ENCODE measurements around the gene BBS9.
"Not testable (repeated sequence)": the region's sequence is repeated elsewhere in the genome, so short reads cannot be mapped to it uniquely, and the experiment has no call there.

BBS9 gene

DNA sequence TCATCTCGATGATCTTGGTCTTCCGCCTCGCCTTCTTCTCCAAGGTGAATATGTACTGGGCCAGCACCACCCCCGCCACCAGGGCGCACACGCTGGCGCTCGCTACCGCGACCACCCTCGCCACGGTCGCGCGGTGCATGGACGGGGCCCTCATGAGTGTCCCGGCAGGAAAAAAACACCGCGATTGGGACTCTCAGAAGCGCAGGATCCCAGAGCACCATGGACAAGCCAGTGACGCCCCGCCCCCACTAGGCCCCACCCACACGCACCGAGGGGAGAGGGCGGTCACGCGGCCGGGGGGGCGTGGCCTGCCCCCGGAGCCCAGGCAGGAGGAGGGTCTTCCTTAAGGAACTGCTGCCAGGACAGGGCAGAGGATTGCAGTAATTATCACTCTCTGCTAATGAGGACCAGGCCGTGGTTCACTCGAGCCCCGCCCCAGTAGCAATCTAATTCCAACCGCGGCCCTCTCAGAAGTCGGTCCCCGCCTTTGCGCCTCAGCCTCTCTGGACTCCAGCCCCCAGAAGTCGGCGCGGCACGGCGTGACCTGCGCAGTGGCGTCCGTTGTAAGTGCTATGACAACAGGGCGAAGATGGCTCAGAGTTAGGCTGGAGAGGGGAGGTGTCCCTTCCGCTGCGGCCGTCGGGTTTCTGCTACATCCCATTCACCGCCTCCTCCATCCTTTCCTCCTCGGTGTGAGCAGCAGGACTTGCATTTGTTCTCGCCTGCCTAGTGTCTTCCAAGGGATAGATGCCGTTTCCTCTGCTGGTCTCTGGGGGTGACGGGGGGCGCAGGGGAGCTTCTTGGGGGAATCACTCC is at the start of gene BBS9:
Gene BBS9 (plus strand): TSS at position 575 of the 816 bp plus-strand sequence. CDS start 16,689 bp downstream, outside the sequence.
- peak; percentile 97 to 99 for DNase-seq

DNA sequence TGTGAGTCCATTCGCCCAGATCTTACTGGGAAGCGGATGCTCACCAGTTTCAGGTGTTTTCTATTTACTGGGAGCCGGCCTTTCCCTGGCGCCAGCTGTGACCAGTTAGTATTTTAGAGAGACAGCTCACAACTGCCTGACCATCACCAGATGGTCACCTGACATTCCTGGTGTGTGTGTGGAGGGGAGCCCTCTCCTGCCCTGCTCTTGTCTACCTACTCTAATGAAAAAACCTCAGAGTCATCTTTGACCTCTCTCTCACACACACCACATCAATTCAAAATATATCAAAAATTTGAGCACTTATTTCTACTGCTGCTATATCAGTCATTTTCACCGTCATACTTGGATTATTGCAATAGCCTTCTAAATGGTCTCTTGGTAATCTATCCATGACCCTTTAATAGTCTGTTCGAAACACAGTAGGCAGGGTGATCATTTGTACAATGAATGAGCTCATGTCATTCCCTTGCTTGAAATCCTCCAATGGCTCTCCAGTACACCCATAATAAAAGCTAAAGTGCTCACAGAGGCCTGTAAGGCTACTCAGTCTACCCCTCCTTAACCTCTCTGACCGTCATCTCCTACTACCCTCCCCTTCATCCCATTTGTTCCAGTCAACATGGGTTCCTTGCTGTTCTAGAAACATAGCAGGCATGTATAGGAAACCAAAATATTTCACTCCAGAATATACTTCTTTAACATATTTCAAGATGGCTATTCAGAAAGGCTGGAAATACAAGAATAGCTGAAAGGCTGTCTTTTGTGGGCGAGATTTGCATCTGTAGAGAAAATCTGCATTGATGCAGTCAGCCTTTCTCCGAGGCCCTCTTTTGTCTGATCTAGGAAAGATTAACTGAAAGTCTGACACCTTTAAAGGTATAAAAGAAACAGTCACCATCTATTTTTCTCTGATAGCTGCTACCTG is 49.3 kb upstream of the BBS9 start:
- DNase-seq: no peak

DNA sequence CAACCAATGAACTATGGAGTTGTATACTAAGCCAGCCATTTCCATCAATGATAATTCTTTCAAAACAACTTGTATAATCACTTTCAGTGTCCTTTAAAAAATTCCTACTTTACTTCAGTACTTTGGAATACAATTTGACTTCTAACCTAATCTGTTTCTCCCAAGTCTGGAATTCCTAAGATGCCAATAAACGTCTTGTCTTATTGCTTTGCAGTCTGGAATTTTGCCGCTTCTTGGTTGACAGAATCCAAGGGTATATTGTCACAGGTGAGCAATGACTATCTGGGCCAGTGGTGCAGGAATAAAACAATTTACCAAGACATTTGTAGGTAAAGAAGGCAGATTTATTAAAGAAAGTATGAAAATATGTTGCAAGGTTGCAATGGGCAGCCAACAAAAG is 42.0 kb upstream of the BBS9 start:
- no peak for DNase-seq

DNA sequence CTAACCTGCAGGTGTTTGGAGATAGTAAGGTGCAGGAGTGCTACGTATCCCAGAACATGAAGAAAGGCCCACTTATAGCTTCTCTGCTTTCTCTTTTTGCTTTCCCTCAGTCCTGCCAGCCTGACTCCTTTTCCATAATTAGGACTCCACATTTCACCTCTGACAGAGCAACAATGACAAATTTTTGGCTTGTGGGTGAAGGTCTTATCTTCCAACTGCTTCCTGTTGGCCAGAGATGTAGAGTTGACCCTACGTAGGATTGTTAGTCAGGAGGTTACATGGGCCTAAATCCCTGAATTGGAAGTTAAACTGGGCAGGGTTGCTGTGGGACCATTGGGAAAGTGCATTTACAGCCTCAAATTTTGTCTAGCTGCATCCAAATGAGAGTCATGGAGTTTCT is 41.5 kb upstream of the BBS9 start:
- DNase-seq: no peak

DNA sequence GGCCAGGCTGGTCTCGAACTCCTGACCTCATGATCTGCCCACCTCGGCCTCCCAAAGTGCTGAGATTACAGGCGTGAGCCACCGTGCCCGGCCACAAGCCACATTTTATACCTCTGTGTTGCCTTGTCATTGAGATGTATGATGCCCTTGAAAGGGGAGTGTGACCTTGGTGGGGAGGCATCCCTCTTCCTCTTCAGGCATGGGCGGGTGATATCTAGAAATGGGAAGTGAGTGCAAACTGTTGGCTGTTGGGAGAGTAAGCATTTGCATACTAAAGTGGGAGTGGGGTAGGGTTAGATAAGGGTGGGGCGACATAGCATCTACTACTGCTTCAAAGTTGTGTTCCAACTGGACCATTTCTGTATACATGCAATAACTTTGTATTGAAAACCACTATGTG is 40.2 kb upstream of the BBS9 start:
- DNase-seq: no peak

DNA sequence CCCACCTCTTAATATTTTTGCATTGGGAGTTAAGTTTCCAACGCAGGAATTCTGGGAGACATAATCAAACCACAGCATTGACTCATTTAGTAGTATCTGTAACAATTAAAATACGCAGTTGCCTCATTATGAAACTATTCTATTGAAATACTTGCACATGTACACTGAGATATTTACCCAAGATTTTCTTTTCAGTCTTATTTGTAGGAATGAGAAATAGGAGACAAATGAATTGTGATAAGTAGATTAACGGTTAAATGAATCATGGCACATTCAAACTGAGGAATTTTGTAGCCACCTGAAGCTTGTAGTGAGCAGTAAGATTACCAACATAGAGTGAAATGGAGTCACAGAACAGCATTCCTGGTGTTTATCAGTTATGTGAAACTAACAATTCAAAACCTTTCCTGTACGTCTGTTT is 38.2 kb upstream of the BBS9 start:
- DNase-seq: no peak

DNA sequence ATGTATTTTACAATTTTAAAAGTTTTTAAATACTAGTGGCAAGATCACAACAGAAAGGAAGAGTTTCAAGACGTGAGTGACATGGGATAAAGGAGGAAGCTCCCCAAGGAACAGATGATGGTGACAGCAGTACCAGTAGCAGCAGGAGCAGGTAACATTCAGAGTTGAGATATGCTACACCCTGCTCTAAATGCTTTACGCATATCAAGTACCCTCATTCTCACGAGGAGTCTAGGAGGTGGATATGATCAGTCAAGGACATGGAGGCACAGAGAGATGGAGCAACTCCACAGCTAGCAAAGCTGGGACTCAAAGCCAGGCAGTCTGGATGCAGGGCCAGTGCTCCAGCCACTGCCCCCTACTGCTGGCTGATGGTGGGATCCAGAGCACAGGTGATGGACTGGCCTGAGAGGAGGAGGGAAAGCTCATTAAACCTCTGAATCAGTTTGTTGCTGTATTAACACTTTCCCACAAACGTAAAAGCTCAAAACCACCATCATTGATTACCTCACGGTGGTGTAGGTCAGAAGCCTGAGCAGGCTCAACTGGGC is 37.6 kb upstream of the BBS9 start:
- no peak for DNase-seq

DNA sequence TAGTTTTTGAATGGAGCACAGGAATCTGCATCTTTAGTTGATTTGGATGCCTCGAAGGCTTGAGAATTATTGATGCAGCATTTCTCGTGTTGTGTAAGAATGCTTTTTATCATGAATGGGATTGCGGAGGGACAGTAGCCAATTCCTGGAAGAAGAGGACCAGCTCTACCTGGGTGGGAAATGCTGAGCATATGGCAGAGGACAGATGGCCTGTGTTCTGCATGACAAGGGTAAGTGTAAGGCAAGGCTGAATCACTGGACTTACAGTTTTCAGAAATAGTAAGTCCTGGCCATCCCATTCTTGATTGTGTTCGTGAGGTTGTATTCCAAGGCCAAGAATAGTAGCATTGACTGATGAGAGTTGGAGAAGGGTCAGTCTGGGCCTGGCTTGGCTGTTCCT is 36.1 kb upstream of the BBS9 start:
- no peak for DNase-seq

DNA sequence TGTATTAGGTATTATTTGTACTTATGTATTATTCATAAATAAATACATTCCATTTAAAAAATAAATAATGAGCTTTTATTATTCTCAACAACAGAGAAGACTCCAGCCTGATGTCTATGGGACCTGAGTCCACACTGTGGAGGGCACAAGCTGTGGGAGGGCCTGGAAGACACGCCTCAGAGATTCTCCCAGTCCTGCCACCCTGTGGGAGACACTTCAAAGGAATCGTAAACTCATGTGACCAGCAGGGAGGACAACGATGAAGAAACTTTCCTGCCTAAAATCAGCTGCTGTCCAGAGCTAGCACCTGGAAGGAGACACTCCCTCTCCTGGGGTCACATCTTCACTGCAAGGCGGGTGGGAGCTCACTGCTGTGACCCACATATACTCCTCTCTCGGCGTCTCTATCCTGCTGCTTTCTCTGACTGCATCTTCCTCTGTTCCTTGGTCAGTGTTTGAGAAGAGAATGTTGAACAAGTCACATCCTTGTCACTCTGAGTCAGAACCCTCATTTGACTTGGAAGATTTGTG is 34.6 kb upstream of the BBS9 start:
- DNase-seq: not testable (repeated sequence)

DNA sequence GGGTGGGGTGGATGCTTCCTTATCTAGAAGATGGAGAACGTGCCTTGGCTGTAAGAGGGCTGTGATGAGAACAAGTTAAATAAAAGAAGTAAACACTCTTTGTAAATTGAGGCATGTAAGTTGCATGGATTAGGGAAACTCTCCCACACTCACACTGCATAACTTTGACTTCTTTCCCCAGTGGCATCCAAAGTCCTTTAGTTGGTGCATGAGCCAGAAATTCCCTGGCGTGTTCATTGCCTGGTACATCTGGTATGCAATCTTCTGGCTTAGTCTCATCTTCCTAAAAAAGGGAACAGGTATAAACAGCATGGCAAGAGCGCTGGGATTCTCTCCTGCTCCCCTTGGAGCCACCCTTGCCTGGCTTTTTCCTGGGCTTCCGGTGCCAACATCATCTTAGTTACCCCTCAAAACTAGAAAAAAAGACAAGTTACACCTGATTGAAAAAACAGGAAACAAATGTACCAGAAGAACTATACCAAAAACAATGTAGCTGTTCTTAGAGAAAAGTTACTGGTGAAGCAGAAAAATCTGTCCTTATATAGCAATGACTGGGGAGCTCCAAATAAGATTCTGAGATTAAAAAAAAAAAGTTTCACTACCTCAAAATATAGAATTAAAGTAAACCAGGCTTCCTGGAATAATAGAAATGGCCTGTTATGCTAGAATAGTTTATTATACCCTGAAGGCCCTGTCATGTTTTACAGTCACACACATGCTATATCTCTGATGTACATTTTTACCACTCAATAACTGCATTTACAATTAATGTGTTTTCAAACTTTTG is 30.0 kb upstream of the BBS9 start:
- DNase-seq: no peak

DNA sequence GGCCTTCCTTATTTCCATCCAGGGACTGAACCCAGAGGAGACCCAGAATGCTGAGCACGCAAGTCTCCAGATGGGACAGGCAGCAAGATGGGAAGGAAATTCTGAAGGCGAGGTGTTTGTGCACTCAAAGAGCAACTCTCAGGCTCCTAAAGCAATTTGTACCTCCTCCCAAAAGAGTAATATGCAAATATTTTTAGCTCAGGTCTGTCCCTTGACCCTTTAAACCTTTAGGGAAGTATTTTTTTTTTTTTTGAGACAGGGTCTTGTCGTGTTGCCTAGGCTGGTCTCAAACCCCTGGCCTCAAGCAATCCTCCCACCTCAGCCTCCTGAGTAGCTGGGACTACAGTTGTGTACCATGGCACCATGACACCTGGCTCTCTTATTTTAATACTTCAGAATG is 28.6 kb upstream of the BBS9 start:
- DNase-seq: no peak

DNA sequence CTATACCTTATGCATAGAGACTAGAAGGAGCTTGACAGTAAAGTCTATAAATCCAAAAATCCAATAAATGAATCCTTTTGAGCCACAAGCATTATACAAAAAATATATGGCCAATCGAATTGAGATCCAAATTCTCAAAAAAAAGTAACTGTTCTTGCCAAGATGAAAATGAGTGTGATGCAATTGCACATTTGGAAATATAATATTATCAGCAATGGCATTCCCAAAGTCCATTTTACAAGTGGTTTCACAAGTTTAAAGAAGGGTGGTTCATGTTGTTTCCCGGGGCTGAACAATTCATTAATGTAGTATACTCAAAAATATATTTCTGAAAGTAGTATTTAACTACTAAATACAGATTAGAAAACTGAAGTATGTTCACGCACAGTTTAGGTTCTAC is 27.5 kb upstream of the BBS9 start:
- no peak for DNase-seq

DNA sequence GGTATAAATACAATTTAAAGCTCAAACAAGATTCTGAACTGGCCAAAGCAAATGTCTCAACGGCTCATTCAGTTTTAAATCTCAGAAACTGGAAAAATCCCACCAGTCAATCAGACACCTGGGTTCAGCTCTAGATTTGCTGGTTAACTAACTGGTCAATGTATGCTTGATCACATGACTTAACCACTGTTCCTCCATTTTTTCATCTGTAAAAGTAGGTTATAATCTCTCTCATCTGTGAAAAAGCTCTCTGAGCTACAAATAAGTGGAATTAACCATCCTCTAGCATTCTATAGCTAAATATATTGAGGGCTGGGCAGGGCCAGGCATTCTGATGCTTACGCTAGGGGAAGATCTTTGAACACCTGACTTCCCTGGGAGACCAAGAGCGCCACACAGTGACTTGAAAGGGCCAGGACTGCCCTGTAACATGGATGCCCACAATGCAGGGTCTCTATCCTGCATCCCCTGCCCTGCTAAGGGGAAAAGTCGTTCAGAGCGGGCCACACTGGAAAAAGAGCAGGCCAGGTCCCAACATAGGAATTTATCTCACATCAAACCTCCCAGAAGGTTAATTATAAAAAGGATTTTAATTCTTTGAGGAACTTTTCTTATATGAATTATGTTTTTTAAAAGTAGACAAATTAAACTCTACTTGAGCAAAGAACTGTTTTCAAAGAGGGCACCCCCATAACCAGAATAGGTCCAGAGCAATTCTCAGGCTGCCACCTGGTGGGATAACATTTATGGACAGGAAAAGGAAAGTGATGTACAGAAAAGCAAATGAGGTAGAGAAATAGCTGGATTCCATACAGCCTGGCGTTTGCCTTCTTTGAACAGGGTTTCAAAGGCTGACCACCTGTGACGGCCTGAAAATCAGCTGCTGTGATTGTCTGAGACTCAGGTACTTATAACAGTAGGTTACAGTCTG is 22.0 kb upstream of the BBS9 start:
- peak; percentile 39 to 73 for DNase-seq

DNA sequence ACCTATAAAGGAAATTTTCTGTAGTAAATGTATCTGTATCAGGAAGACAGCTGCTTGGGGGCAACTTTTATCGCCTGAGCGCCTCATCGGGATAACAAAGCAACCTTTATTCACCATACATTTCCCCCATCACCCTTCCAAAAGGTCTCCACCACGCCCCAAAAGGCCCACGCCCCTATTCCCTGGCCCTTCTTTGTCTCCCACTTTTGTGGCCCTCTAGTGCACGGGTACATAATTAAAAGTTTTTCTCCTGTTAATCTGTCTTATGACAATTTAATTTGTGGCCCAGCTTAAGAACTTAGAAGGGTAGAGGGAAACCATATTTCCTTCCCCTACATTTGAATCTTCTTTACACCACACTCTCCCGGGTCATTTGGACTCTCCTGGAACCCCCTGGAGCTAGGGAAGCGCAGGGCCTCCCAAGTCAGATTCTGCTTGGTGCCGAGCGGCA is 20.8 kb upstream of the BBS9 start:
- DNase-seq: no peak

DNA sequence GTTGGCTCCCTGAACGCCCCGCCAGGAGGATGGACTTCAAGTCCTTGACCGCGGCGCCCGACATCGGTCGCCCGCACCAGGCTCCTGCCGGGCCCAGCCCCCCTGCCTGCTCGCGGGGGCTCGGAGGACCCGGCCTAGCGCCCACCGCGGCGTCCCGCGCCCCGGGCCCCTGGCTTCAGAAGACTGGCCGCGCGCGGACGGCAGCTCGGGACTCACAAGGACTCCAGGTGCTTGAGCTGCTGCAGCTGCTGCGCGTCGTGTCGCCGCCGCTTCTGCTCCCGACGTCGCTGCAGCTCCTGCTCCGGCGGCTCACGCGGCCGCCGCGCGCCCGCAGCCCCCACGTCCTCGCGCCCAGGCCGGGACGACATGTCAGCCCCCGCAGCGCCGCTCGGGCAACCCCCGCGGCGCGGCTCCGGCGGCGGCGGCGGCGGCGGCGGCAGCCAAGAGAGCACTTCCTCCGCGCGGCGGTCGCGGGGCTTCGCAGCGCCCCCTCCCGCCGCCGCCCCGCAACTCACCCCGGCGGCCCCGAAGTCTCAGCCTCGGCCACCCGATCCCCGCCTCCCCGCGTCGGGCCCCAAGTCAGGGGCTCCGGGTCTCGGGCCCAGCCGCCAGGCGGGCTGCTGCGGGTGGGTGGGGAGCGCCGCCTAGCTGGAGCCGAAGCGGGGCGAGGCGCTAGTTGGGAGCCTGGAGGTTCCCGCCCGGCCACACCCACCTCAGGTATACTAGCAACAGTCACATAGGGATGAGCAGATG is 20.2 kb upstream of the BBS9 start, which contains the start of gene RP9:
Gene RP9 (minus strand): TSS at position 400 of the 753 bp plus-strand sequence. CDS start 32 bp downstream, at position 368.
- DNase-seq: peak; percentile 90 to 92

DNA sequence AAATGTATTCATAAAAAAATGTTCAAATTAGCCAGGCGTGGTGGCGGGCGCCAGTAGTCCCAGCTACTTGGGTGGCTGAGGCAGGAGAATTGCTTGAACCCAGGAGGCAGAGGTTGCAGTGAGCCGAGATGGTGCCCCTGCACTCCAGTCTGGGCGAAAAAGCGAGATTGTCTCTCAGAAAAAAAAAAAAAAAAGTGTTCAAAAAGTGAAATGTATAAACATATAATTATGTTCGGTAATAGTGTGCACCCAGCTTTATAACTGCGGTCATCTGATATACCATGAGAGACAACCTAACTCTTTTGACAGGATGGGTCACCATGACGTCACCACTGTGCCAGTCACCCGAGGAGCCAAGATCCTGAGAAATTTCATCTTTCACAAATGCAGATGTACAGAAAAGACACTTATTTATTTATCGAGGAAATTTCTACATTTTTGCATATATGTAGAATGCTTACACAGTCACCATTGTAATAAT is 19.6 kb upstream of the BBS9 start:
- DNase-seq: peak; percentile 31 to 34

DNA sequence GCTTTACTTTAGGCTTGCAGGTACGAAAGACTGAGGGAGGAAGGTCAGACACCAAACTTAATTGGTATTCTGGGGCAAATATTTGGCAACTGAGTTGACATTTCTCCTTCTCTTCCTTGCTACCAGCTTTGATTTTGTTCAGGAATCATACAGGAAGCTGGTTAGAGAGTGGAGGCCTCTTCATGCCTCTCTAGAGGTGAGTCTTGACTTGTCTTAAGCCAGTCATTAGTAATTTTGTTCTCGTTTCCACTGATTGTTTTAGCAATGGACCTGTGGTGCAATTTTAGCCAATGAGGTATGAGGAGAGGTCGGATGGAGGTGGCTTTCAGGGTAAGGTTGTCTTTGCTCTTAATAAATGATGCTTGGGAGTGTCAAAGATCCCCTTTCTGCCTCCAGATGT is 17.8 kb upstream of the BBS9 start:
- no peak for DNase-seq

DNA sequence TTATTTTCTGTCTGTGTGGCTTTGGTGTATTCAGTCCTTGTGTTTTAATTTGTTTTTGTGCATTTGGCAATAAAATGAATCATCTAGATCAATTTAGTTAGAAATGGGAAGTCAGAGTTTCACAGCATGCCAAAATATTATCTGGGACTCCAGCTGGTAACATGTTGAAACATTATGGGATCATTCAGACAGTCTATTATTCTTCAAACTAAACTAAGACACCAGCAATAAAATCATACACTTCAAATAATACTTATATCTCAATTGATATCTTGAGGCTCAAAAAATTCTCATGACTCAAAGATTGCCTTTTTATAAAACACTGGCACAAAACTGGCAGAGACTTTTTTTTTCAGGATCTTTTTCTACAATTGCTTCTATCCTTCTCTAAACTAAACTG is 14.4 kb upstream of the BBS9 start:
- DNase-seq: no peak

DNA sequence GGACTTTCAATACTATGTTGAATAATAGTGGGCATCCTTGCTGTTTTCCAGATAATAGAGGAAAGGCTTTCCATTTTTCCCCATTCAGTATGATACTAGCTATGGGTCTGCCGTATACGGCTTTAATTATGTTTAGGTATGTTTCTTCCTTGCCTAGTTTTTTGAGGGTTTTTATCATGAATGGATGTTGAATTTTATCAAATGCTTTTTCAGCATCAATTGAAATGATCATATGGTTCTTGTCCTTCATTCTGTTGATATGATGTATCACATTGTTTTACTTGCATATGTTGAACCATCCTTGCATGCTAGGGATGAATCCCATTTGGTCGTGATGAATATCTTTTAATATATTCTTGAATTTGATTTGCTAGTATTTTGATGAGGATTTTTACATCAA is 11.0 kb upstream of the BBS9 start:
- no peak for DNase-seq

DNA sequence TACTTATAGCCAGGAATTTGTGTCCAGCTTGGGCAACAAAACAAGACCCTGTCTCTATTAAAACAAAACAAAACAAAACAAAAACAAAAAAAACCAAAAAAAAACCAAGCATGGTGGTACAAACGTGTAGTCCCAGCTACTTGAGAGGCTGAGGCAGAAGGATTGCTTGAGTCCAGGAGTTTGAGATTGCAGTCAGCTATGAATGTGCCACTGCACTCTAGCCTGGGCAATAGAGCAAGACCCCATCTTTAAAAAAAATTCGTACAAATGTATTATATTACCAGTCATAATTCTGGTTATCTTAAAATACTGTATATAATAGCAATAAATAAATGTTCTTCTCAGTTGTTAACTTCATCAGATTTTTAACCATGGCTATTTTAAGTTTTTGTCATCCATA is 2.3 kb upstream of the BBS9 start:
- no peak for DNase-seq

Measured in SHP77 (cell line).